ENCODE data around the gene CCDC159.

The CCDC159 gene

GRCh38 chr19:11370744-11371143 is 24.4 kb downstream of the CCDC159 start:
- DNase-seq: no peak

GRCh38 chr19:11373166-11373884 is 27.0 kb downstream of the CCDC159 start:
- peak; percentile 79 for DNase-seq

- DNase-seq: no peak
Observed at GRCh38 chr19:11373885-11374432, 27.6 kb downstream of the CCDC159 start.

GRCh38 chr19:11374433-11375142 is 28.3 kb downstream of the CCDC159 start, which contains the start of gene SWSAP1:
TSS of gene SWSAP1 (plus strand) at chr19:11374666. CDS start at chr19:11374681, 15 bp downstream.
- peak; percentile 100 for DNase-seq

- DNase-seq: no peak
Observed at GRCh38 chr19:11375143-11375948, 29.0 kb downstream of the CCDC159 start.

- DNase-seq: no peak
Observed at GRCh38 chr19:11377237-11377636, 30.9 kb downstream of the CCDC159 start.

- no peak for DNase-seq
Observed at GRCh38 chr19:11377756-11378155, 31.4 kb downstream of the CCDC159 start.

GRCh38 chr19:11378319-11379189 is 32.2 kb downstream of the CCDC159 start:
- DNase-seq: no peak

GRCh38 chr19:11379269-11379845 is 33.0 kb downstream of the CCDC159 start:
- DNase-seq: peak; percentile 9

- no peak for DNase-seq
Observed at GRCh38 chr19:11379857-11380350, 33.6 kb downstream of the CCDC159 start.

GRCh38 chr19:11380653-11381537 is 34.6 kb downstream of the CCDC159 start:
- no peak for DNase-seq

GRCh38 chr19:11382898-11383705 is 36.8 kb downstream of the CCDC159 start:
- DNase-seq: peak; percentile 37

- no peak for DNase-seq
Observed at GRCh38 chr19:11383706-11384048, 37.4 kb downstream of the CCDC159 start.

GRCh38 chr19:11384778-11385129 is 38.4 kb downstream of the CCDC159 start:
- DNase-seq: no peak

GRCh38 chr19:11387162-11388034 is 41.1 kb downstream of the CCDC159 start:
- no peak for DNase-seq

- no peak for DNase-seq
Observed at GRCh38 chr19:11390359-11390758, 44.0 kb downstream of the CCDC159 start.

- DNase-seq: no peak
Observed at GRCh38 chr19:11390933-11391680, 44.8 kb downstream of the CCDC159 start.

GRCh38 chr19:11397089-11397610 is 50.8 kb downstream of the CCDC159 start:
- no peak for DNase-seq

Data from NCI-H2171 treated with DMSO at 0.1 percent for 48 hours (cell line).